Lower lobe of right lung (tissue), 2 donors: ENCODE results near the gene CNRIP1. TPM values are rescaled to one million over a fixed set of nuclear protein-coding genes. Genes with fewer than 3 reads are reported as not detected.
"Not testable (repeated sequence)": the region's sequence is repeated elsewhere in the genome, so short reads cannot be mapped to it uniquely, and the experiment has no call there.

Experiments
- ATAC-seq, 2 donors: fragments of 200-7000 bp; cut with Tn5 transposase; one replicate each; pipeline ENCODE4 v1.9.1; 2020 to 2022; ENCODE audit warnings: mild to moderate bottlenecking in 2 of 2, moderate library complexity in 2 of 2
- DNase-seq: peaks from one replicate; pipeline ENCODE4 v3.0.0-alpha.2; 2020
- H3K27ac ChIP-seq: fragments of 200-600 bp; one replicate; pipeline ENCODE4 v1.8.0; 2022
- H3K27me3 ChIP-seq: fragments of 200-600 bp; one replicate; pipeline ENCODE4 v1.8.0; 2022; ENCODE audit warnings: low read depth
- H3K36me3 ChIP-seq: fragments of 200-600 bp; one replicate; pipeline ENCODE4 v1.8.0; 2022; ENCODE audit warnings: mild to moderate bottlenecking
- H3K4me1 ChIP-seq: fragments of 200-600 bp; one replicate; pipeline ENCODE4 v1.8.0; 2022
- H3K4me3 ChIP-seq: fragments of 200-600 bp; one replicate; pipeline ENCODE4 v1.8.0; 2022; ENCODE audit warnings: mild to moderate bottlenecking
- H3K9me3 ChIP-seq: fragments of 200-600 bp; one replicate; pipeline ENCODE4 v1.8.0; 2022
- intact Hi-C: fragments of 100-400 bp; cut with DNase I; formaldehyde crosslinking; loops from one replicate; pipeline ENCODE4 v1.11.0; 2022
- total RNA-seq: library from RNA; stranded (reverse); fragmentation: NEBNext Ultra II Directional; extraction: Animal tissue kit (Norgen Biotek cat#: 25700); gene quantifications from one replicate; pipeline ENCODE4 v1.2.1, GENCODE V29; 2021
- TF ChIP-seq, protein P1 (sequence below): fragments of 200-600 bp; IDR thresholded peaks from one replicate; pipeline ENCODE4 v1.8.0; 2022; ENCODE audit warnings: antibody characterized with exemption, mild to moderate bottlenecking
- donor health status: DM: no; HTN: yes; CAD: no; lungs with severe emphysema.

The CNRIP1 gene
- total RNA-seq, 1 donor from 2014 or later, result 20.8 TPM

DNA sequence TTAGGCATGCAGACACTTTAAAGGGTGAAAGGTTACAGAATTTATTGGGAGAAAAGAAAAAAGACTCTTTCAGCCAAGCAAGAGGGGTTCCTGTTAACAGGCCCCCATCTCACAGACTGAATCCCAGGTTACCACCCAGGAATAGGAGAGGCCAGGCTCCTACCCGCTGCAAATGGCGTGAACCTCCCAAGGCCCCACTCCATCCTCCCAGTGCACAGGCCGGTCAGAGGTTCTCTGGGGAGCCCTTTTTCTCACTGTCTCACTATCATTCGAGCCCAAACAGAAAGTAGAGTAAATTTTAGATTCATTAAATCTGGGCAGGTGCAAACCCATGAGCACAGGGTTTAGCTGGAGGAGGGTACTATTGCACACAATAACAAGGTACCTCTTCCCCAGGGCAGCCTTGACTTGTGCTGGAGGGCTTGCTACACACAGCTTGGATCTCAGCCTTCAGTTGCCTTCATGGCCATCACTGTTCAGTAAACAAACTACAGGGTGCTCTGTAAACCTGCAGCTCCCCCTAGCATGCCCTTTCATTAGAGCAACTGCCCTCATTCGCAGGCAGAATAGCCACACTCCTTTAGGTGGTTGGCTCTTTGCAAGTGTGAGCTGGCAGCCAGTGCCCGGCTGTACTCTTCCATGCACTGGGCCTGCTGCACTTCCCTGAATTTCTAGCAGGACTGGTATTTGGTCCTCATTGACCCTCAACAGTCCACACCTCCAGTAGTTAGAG is 38.0 kb upstream of the CNRIP1 start:
- TF ChIP-seq, protein P1, sequence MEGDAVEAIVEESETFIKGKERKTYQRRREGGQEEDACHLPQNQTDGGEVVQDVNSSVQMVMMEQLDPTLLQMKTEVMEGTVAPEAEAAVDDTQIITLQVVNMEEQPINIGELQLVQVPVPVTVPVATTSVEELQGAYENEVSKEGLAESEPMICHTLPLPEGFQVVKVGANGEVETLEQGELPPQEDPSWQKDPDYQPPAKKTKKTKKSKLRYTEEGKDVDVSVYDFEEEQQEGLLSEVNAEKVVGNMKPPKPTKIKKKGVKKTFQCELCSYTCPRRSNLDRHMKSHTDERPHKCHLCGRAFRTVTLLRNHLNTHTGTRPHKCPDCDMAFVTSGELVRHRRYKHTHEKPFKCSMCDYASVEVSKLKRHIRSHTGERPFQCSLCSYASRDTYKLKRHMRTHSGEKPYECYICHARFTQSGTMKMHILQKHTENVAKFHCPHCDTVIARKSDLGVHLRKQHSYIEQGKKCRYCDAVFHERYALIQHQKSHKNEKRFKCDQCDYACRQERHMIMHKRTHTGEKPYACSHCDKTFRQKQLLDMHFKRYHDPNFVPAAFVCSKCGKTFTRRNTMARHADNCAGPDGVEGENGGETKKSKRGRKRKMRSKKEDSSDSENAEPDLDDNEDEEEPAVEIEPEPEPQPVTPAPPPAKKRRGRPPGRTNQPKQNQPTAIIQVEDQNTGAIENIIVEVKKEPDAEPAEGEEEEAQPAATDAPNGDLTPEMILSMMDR, result peak; percentile 50
- ATAC-seq (peak; percentile 58 to 74), DNase-seq (no peak)
- intact Hi-C loops, result no loop called here
- no peak overlapping the region for H3K27ac ChIP-seq
- no peaks in the 10 kb centered on the region for H3K36me3 ChIP-seq
- H3K4me1 ChIP-seq, result peaks cover 1% of the 10 kb centered on the region
- H3K9me3 ChIP-seq, result no peaks in the 10 kb centered on the region
- no peak overlapping the region for H3K4me3 ChIP-seq
- H3K27me3 ChIP-seq, result no peaks in the 10 kb centered on the region

DNA sequence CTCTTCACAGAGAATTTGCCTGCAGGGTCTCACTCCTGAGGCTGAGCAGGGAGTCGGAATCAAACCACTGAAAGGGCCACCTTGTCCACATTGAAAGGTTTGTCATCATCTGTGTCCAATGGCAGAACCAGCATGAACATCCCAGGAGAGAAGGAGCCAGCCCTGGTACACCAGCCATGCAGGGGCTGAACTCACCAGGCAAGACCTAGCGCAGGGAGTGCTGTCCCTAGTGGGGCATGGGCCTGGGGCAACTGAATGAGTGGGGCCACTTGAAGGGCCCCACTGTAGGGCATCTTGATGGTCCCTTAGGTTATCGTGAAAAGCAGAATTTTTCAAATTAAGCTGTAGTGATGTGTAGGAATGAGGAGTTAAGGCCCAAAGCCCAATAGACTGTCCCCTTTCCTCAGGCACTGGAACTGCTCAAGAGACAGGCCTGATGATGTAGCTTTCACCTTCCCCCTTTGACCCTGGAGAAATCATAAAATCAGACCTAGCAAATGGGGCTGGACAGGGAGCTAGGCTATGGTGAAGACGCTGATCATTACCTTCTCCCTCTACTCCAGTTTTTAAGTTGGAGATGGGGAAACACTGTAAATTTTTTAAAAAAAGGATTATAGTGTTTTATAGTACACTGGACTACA is 37.0 kb upstream of the CNRIP1 start:
- ATAC-seq, result peak in 1 of 2 donors; percentile 37
- Histone ChIP-seq H3K4me3 (no peak overlapping the region), H3K27ac (no peak overlapping the region), H3K4me1 (no peaks in the 10 kb centered on the region), H3K27me3 (no peaks in the 10 kb centered on the region), H3K36me3 (no peaks in the 10 kb centered on the region), H3K9me3 (no peaks in the 10 kb centered on the region)
- TF ChIP-seq, protein P1, result no peak
- no peak for DNase-seq
- intact Hi-C loops, result no loop called here

GRCh38 chr2:68352651-68353391 is 33.1 kb upstream of the CNRIP1 start:
- DNase-seq, result no peak
- Histone ChIP-seq H3K4me1 (no peaks in the 10 kb centered on the region), H3K27me3 (no peaks in the 10 kb centered on the region), H3K36me3 (no peaks in the 10 kb centered on the region), H3K9me3 (no peaks in the 10 kb centered on the region), H3K27ac (no peak overlapping the region), H3K4me3 (no peak overlapping the region)
- no peak for ATAC-seq
- TF ChIP-seq, protein P1, result no peak
- intact Hi-C loops, result no loop called here

- Histone ChIP-seq H3K36me3 (no peaks in the 10 kb centered on the region), H3K27me3 (no peaks in the 10 kb centered on the region), H3K4me1 (no peaks in the 10 kb centered on the region), H3K27ac (no peak overlapping the region), H3K4me3 (no peak overlapping the region), H3K9me3 (no peaks in the 10 kb centered on the region)
- intact Hi-C loops, result no loop called here
- TF ChIP-seq, protein P1, result no peak
- DNase-seq (no peak), ATAC-seq (no peak)
Measured at GRCh38 chr2:68351997-68352396, 32.2 kb upstream of the CNRIP1 start.

DNA sequence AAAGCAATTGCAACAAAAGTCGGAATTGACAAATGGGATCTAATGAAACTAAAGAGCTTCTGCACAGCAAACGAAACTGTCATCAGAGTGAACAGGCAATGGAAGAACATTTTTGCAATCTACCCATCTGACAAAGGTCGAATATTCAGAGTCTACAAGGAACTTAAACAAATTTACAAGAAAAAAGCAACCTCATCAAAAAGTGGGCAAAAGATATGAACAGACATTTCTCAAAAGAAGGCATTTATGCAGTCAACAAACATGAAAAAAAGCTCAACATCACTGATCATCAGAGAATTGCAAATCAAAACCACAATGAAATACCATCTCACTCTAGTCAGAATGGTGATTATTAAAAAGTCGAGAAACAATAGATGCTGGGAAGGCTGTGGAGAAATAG is 29.3 kb upstream of the CNRIP1 start:
- H3K27ac ChIP-seq, H3K27me3 ChIP-seq, DNase-seq, H3K4me3 ChIP-seq, H3K9me3 ChIP-seq, ATAC-seq, intact Hi-C loops, H3K4me1 ChIP-seq, H3K36me3 ChIP-seq: not testable (repeated sequence)
